Pancreas (tissue), 10 donors: ENCODE data around the gene CD300LB. TPM values are rescaled to one million over a fixed set of nuclear protein-coding genes. Genes with fewer than 3 reads are reported as not detected.

Experiments used
- ATAC-seq, 4 donors: fragments of 200-7000 bp; cut with Tn5 transposase; one replicate each; pipeline versions ENCODE4 v1.8.0 to v1.9.1; 2020; ENCODE audit warnings: mild to moderate bottlenecking in 4 of 4, moderate library complexity in 4 of 4
- DNase-seq, 6 donors: peaks; one replicate each; pipeline ENCODE4 v3.0.0-alpha.2; 2020
- FAIRE-seq: peaks from 2 replicates; lab custom pipeline; 2012; peaks lifted over from hg19 to GRCh38; lab: Jason Lieb, UNC
- H3K27ac ChIP-seq, 4 donors: fragments of 200-600 bp; sonication (generic); 1 replicate in 3 of 4; 2 replicates in 1 of 4; pipeline versions ENCODE4 v1.5.0 to v1.8.0; 2020
- H3K27me3 ChIP-seq, 4 donors: fragments of 200-600 bp; one replicate each; pipeline ENCODE4 v1.8.0; 2021
- H3K36me3 ChIP-seq, 3 donors: fragments of 200-600 bp; sonication (generic) in 1 of 3; one replicate each; pipeline versions ENCODE4 v1.5.0 to v1.8.0; 2020 to 2021
- H3K4me1 ChIP-seq, 3 donors: fragments of 200-600 bp; one replicate each; pipeline ENCODE4 v1.8.0; 2021
- H3K4me3 ChIP-seq, 4 donors: fragments of 200-600 bp; sonication (generic) in 2 of 4; one replicate each; pipeline versions ENCODE4 v1.5.0 to v1.8.0; 2020 to 2021
- H3K9me3 ChIP-seq, 4 donors: fragments of 200-600 bp; one replicate each; pipeline ENCODE4 v1.8.0; 2021
- WGBS, 2 donors: extraction: QIAGEN DNeasy Blood & Tissue Kit; methylation state at CpG; one replicate each; pipeline ENCODE4 v1.1.7; 2013; 5-methylcytosine and 5-hydroxymethylcytosine counted together
- intact Hi-C, 3 donors: fragments of 100-400 bp; cut with DNase I; formaldehyde crosslinking; loops; one replicate each; pipeline versions ENCODE4 v1.11.1 to v1.14.2; 2022
- polyA plus RNA-seq, 2 donors: library from polyadenylated mRNA; stranded (reverse); fragments of 200-250 nt; gene quantifications; one replicate each; pipeline ENCODE4 v1.2.3, GENCODE V29; 2013
- total RNA-seq, 6 donors: library from RNA; stranded (reverse); fragmentation: NEBNext Ultra II Directional in 4 of 6; extraction: Animal tissue kit (Norgen Biotek cat#: 25700) in 4 of 6; gene quantifications; one replicate each; pipeline versions ENCODE4 v1.2.1 to v1.2.4, GENCODE V29; 2021 to 2023
- TF ChIP-seq, protein P1 (sequence below), 4 donors: fragments of 200-600 bp; sonication (generic) in 3 of 4; IDR thresholded peaks; one replicate each; pipeline versions ENCODE4 v1.5.0 to v1.8.0; 2021; ENCODE audit warnings: antibody characterized with exemption in 4 of 4
- donor health status: healthy with polysubstance abuse.
- donor health status: DM: no; HTN: no; CAD: no; lungs with moderate emphysema.
- donor health status: DM: no; HTN: no; CAD: no.
- donor health status: control.
- donor health status: control.
- donor health status: Bipolar disorder and iron deficiency.
- donor health status: DM: yes; HTN: yes; CAD: no.
- donor health status: DM: no; HTN: no; CAD: no.
- donor health status: DM: no; HTN: no; CAD: no.
- donor health status: DM: yes; HTN: yes; CAD: no.

The CD300LB gene
- total and polyA plus RNA-seq, 8 donors, result 0.08 to 0.52 (median 0.14) TPM; not detected in 3

DNA sequence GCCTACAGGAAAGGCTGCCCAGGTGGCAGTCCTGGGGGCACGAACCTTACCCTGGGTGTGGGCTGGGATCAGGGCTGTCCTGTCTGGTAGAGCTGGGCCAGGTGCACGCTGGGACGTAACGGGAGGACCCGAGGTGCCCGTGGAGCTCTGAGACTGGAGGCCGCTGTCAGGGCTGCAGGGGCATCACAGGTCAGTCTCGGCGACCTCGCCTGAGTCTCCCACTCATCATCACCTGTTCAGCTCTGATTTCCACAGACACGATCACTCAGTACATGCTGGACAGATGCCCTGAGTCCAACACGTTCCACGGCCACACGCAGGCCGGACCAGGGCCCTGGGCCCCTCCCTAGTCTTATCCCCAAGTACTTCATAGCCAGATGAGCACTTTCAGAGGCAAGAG is 19.3 kb upstream of the CD300LB start:
- no peak for FAIRE-seq
- H3K27me3 ChIP-seq, result no peaks in the 10 kb centered on the region
- TF ChIP-seq, protein P1, sequence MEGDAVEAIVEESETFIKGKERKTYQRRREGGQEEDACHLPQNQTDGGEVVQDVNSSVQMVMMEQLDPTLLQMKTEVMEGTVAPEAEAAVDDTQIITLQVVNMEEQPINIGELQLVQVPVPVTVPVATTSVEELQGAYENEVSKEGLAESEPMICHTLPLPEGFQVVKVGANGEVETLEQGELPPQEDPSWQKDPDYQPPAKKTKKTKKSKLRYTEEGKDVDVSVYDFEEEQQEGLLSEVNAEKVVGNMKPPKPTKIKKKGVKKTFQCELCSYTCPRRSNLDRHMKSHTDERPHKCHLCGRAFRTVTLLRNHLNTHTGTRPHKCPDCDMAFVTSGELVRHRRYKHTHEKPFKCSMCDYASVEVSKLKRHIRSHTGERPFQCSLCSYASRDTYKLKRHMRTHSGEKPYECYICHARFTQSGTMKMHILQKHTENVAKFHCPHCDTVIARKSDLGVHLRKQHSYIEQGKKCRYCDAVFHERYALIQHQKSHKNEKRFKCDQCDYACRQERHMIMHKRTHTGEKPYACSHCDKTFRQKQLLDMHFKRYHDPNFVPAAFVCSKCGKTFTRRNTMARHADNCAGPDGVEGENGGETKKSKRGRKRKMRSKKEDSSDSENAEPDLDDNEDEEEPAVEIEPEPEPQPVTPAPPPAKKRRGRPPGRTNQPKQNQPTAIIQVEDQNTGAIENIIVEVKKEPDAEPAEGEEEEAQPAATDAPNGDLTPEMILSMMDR (IDR thresholded peaks at IDR 0.05), result no peak
- H3K9me3 ChIP-seq, result no peaks in the 10 kb centered on the region
- H3K27ac ChIP-seq, result no peak overlapping the region
- ATAC-seq, result no peak
- 57 to 74% methylated on average over 15 of the region's 15 CpGs for WGBS, 2 donors
- H3K4me1 ChIP-seq, result no peaks in the 10 kb centered on the region
- intact Hi-C loops, result no loop called here
- no peaks in the 10 kb centered on the region for H3K36me3 ChIP-seq
- H3K4me3 ChIP-seq, result no peak overlapping the region
- DNase-seq, result no peak

DNA sequence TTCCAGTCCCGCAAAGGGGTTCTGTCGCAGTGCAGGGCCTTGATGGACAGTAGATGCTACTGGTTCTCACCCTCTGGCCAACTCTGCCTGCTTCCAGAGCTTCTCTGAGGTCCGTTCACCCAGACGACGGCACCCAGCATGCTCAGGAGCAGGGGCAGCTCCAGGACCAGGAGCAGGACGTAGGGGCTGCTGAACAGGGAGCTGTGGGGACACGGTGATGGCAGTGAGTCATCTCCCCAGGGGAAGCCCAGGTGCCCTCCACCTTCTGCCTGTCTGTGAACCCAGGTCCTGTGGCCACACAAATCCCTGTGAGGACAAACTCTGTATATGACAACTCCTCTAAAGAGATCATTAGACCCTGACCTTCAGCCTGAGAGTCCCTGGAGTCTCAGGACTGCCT is 18.1 kb upstream of the CD300LB start:
- no peaks in the 10 kb centered on the region for H3K36me3 ChIP-seq
- ATAC-seq (no peak), FAIRE-seq (no peak), DNase-seq (peak in 1 of 6 donors; percentile 26)
- H3K9me3 ChIP-seq, result no peaks in the 10 kb centered on the region
- TF ChIP-seq, protein P1 (IDR thresholded peaks at IDR 0.05), result no peak
- no peaks in the 10 kb centered on the region for H3K4me1 ChIP-seq
- intact Hi-C loops, result no loop called here
- WGBS, 2 donors, result 54 to 56% methylated on average over 7 of the region's 7 CpGs
- H3K27ac ChIP-seq, result no peak overlapping the region
- no peak overlapping the region for H3K4me3 ChIP-seq
- no peaks in the 10 kb centered on the region for H3K27me3 ChIP-seq

DNA sequence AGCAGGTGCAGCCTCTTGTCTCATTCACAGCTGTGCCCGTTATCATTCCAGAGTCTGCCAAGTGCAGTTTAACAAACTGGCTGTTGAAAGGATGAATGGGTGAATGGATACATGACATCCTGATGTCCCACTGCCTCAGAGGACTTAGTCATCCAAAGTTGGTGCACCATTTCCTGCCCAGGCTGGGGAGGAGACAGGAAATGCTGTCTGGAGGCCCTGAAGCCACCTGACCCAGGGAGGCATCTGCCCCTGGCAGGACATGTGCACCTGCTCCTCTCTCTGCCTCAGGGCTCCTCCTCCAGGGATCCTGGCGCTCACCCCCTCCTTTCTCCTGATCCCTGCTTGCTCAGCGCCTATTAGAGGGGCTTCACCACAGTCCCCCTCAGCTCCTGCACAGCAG is 16.5 kb upstream of the CD300LB start:
- no peak for FAIRE-seq

DNA sequence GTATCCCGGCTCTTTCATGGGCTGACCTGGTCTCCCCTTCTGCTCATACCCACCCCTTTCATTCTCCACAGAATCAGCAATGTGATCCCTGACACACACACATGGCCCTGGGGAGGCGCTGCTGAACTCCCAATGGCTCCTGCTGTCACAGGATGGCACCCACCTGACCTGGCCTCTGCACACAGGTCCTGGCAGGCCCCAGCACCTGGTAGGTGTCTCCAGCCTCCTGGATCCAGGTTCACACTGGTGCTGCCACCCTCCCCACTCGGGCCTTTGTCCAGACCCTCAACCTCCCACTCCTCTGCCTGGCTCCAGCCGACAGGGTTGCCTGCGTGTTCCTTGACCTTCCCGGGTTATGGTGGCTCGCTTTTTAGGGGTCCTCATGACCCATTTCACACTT is 16.0 kb upstream of the CD300LB start:
- 71 to 76% methylated on average over 7 of the region's 7 CpGs for WGBS, 2 donors
- no peaks in the 10 kb centered on the region for H3K9me3 ChIP-seq
- FAIRE-seq, result no peak
- intact Hi-C loops, result no loop called here
- no peaks in the 10 kb centered on the region for H3K4me1 ChIP-seq
- no peak overlapping the region for H3K27ac ChIP-seq
- H3K36me3 ChIP-seq, result no peaks in the 10 kb centered on the region
- peak in 1 of 6 donors; percentile 27 for DNase-seq
- H3K4me3 ChIP-seq, result no peak overlapping the region
- no peaks in the 10 kb centered on the region for H3K27me3 ChIP-seq
- ATAC-seq, result no peak
- TF ChIP-seq, protein P1 (IDR thresholded peaks at IDR 0.05), result no peak

More for the DNA sequence above, 16.5 kb upstream of the CD300LB start:
- no peaks in the 10 kb centered on the region for H3K4me1 ChIP-seq
- no peaks in the 10 kb centered on the region for H3K9me3 ChIP-seq
- WGBS, 2 donors, result 55 to 76% methylated on average over 3 of the region's 3 CpGs
- DNase-seq (peak in 1 of 6 donors; percentile 30), ATAC-seq (no peak)
- H3K4me3 ChIP-seq, result no peak overlapping the region
- TF ChIP-seq, protein P1 (IDR thresholded peaks at IDR 0.05), result no peak
- no peak overlapping the region for H3K27ac ChIP-seq
- intact Hi-C loops, result no loop called here
- H3K36me3 ChIP-seq, result no peaks in the 10 kb centered on the region
- no peaks in the 10 kb centered on the region for H3K27me3 ChIP-seq

DNA sequence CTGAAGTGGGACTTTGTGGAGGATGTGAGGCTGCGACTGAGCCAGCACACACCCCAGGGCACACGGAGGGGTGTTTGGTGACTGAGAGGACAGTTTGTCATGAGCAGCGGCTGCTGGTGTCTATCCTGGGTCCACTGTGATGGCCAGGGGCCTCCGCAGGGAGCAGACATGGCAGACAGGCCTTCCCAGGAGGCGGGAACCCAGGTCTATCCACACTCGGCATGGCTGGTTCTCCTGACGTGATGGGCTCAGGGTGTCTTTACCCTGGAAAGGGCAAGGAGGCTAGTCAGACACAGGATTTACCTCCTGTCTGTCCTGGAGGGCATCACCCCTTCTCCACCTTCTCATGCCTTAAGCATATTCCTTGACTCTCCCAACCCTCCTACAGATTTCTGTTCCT is 15.3 kb upstream of the CD300LB start:
- no peaks in the 10 kb centered on the region for H3K4me1 ChIP-seq
- no peak overlapping the region for H3K4me3 ChIP-seq
- peak in 1 of 6 donors; percentile 21 for DNase-seq
- FAIRE-seq, result no peak
- ATAC-seq, result no peak
- TF ChIP-seq, protein P1 (IDR thresholded peaks at IDR 0.05), result no peak
- H3K36me3 ChIP-seq, result no peaks in the 10 kb centered on the region
- H3K9me3 ChIP-seq, result no peaks in the 10 kb centered on the region
- intact Hi-C loops, result no loop called here
- no peaks in the 10 kb centered on the region for H3K27me3 ChIP-seq
- H3K27ac ChIP-seq, result no peak overlapping the region
- WGBS, 2 donors, result 67 to 71% methylated on average over 7 of the region's 7 CpGs
